Esophagus squamous epithelium (tissue), 5 donors: ENCODE data around the gene GSG1L. TPM values are rescaled to one million over a fixed set of nuclear protein-coding genes. Genes with fewer than 3 reads are reported as not detected.
A peak's percentile ranks its signal among the peaks of the same experiment; 100 is the strongest.

Experiments
- DNase-seq: peaks from one replicate; lab custom pipeline; 2025; lab: John Stamatoyannopoulos, UW
- H3K27ac ChIP-seq, 4 donors: fragments of 200-600 bp; sonication (generic); one replicate each; pipeline ENCODE4 v1.5.1; 2016 to 2019; ENCODE audit warnings: mild to moderate bottlenecking in 1 of 4
- H3K27me3 ChIP-seq, 4 donors: fragments of 200-600 bp; sonication (generic); 1 replicate in 3 of 4; 2 replicates in 1 of 4; pipeline versions ENCODE4 v1.5.1 to v1.6.0; 2017 to 2021; ENCODE audit warnings: antibody characterized with exemption in 1 of 4
- H3K36me3 ChIP-seq, 3 donors: fragments of 200-600 bp; sonication (generic); one replicate each; pipeline ENCODE4 v1.5.1; 2016 to 2019
- H3K4me1 ChIP-seq, 3 donors: fragments of 200-600 bp; sonication (generic); one replicate each; pipeline ENCODE4 v1.5.1; 2017 to 2019
- H3K4me3 ChIP-seq, 4 donors: fragments of 200-600 bp; sonication (generic); 1 replicate in 3 of 4; 2 replicates in 1 of 4; pipeline ENCODE4 v1.5.1; 2016 to 2019; ENCODE audit warnings: mild to moderate bottlenecking in 2 of 4, moderate library complexity in 1 of 4
- H3K9me3 ChIP-seq, 3 donors: fragments of 200-600 bp; sonication (generic); one replicate each; pipeline ENCODE4 v1.5.1; 2016 to 2019
- POLR2A ChIP-seq, 4 donors: fragments of 450-650 bp; IDR thresholded peaks; one replicate each; pipeline ENCODE4 v1.6.1; 2017; ENCODE audit warnings: antibody characterized with exemption in 4 of 4, mild to moderate bottlenecking in 4 of 4, moderate library complexity in 3 of 4
- WGBS, 2 donors: methylation state at CpG; one replicate each; pipeline ENCODE4 v1.1.5; 2018; 5-methylcytosine and 5-hydroxymethylcytosine counted together
- intact Hi-C: fragments of 100-400 bp; cut with DNase I; formaldehyde crosslinking; loops from one replicate; pipeline ENCODE4 v1.15.0; 2022
- small RNA-seq, 4 donors: library from RNA; depleted of rRNA; stranded (forward); fragments of <200 nt; gene quantifications; one replicate each; pipeline ENCODE3, GENCODE V24; 2016
- total RNA-seq, 4 donors: library from RNA; depleted of rRNA; stranded (reverse); fragments of >200 nt; gene quantifications; one replicate each; pipeline ENCODE4 v1.1.0, GENCODE V29; 2016
- TF ChIP-seq, protein P1 (sequence below), 6 experiments: fragments of 450-650 bp in 4 of 6; fragments of 200-600 bp in 2 of 6; sonication (generic) in 2 of 6; IDR thresholded peaks; one replicate each; pipeline ENCODE4 v1.5.1; 2016 to 2019; ENCODE audit warnings: antibody characterized with exemption in 6 of 6, mild to moderate bottlenecking in 4 of 6, moderate library complexity in 4 of 6
- donor health status: DM: yes; HTN: yes; CAD: no.

Gene GSG1L
- total RNA-seq, 4 donors from 2014 or later: under 0.01 to 0.21 TPM; not detected in 2

DNA sequence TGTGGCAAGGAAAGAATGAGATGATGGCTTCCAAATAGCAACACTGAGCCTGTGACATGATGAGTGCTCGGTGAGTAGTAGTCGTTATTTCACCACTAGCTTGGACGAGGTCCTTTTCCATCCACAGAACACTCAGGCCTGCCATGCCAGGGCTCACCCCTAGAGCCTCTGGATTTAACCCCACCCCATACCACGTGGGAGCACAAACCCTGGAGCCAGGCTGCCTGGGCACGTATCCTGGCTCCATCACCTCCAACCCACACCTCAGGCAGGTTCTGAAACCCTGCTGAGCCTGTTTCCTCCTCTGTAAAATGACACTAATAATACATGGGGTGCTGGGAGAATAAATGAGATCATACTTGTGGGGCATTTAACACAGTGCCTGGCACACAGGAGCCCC is 321.2 kb downstream of the GSG1L start:
- Histone ChIP-seq H3K4me3 (no peak overlapping the region), H3K27me3 (no peaks in the 10 kb centered on the region), H3K36me3 (peaks cover 0 to 22% (median 0%) of the 10 kb centered on the region in 3 donors), H3K9me3 (no peaks in the 10 kb centered on the region), H3K4me1 (peaks cover 0 to 33% (median 5%) of the 10 kb centered on the region in 3 donors), H3K27ac (peak overlapping the region in 2 of 4 donors; percentile 63 to 75)
- intact Hi-C loops: no loop called here
- WGBS, 2 donors: 52 to 54% methylated on average over 5 of the region's 5 CpGs
- no peak for DNase-seq
- TF ChIP-seq, protein P1, sequence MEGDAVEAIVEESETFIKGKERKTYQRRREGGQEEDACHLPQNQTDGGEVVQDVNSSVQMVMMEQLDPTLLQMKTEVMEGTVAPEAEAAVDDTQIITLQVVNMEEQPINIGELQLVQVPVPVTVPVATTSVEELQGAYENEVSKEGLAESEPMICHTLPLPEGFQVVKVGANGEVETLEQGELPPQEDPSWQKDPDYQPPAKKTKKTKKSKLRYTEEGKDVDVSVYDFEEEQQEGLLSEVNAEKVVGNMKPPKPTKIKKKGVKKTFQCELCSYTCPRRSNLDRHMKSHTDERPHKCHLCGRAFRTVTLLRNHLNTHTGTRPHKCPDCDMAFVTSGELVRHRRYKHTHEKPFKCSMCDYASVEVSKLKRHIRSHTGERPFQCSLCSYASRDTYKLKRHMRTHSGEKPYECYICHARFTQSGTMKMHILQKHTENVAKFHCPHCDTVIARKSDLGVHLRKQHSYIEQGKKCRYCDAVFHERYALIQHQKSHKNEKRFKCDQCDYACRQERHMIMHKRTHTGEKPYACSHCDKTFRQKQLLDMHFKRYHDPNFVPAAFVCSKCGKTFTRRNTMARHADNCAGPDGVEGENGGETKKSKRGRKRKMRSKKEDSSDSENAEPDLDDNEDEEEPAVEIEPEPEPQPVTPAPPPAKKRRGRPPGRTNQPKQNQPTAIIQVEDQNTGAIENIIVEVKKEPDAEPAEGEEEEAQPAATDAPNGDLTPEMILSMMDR (IDR thresholded peaks at IDR 0.05): peak in 3 of 6 experiments; percentile 47 to 76 (median 60)
- no peak for TF ChIP-seq POLR2A (IDR thresholded peaks at IDR 0.05)

DNA sequence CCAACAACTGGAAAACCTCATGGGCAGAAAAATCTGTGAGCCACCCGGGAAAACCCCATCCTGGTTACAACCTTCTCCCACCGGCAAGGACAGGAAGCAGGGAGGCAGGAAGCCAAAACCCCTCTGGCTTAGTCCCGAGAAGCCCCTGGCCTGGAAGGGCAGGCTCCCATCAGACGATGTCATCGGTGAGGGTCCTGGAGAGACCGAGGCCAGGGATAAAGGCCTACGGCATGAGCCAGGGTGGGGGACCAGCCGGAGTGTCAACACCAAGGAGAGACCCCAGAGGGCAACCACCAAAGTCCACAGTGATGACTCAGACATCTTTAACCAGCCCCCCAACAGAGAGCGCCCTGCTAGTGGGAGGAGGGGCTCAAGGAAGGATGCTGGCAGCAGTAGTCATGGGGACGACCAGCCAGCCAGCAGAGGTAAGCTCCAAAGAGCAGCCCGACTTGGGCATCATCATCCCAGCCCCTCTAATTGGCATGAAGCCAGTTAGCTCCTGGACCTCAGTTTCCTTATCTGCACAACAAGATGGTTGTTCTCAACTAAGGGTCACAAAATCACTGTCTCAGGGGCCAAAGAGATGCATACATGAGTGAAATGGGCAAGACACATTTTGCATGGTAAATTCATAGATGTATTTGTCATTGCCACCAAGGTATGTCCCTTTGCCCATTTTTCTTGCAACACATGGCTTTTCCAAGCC is 322.9 kb downstream of the GSG1L start:
- 83 to 89% methylated on average over 4 of the region's 11 CpGs for WGBS, 2 donors
- intact Hi-C loops: no loop called here
- Histone ChIP-seq H3K4me3 (no peak overlapping the region), H3K27ac (no peak overlapping the region), H3K4me1 (peaks cover 0 to 47% (median 8%) of the 10 kb centered on the region in 3 donors), H3K9me3 (no peaks in the 10 kb centered on the region), H3K36me3 (peaks cover 0 to 22% (median 0%) of the 10 kb centered on the region in 3 donors), H3K27me3 (no peaks in the 10 kb centered on the region)
- TF ChIP-seq, protein P1 (IDR thresholded peaks at IDR 0.05): no peak
- TF ChIP-seq POLR2A (IDR thresholded peaks at IDR 0.05): no peak
- no peak for DNase-seq

DNA sequence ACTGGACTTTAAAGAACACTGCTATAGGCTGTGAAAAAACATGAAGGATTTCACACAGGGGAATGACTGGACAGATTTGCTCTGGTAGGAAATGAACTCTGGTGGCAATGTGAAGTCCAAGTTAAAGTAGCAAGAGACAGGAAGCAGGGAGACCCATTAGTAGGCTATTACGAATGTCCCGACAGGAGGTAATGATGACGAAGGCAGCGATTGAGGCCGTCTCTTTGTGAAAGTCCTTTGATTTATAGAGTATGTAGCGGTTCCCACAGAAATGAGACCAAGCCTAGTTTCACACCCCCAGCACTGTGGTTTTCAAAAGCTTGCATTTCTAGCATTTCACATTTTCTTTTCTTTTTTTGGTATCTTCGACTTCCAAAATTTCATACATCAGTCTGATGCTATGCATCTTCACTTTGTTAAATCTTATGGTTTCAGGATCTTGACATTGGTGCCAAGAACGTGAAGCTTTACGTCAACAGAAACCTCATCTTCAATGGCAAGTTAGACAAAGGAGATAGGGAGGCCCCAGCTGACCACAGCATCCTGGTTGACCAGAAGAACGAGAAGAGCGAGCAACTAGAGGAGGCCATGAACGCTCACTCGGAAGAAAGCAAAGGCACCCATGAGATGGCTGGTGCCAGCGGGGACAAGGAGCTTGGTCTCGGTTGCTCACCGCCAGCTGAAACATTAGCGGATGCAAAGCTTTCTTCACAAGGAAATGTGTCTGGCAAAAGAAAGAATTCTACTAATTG is 323.7 kb downstream of the GSG1L start:
- H3K36me3 ChIP-seq: peaks cover 0 to 22% (median 0%) of the 10 kb centered on the region in 3 donors
- 83 to 91% methylated on average over 17 of the region's 17 CpGs for WGBS, 2 donors

DNA sequence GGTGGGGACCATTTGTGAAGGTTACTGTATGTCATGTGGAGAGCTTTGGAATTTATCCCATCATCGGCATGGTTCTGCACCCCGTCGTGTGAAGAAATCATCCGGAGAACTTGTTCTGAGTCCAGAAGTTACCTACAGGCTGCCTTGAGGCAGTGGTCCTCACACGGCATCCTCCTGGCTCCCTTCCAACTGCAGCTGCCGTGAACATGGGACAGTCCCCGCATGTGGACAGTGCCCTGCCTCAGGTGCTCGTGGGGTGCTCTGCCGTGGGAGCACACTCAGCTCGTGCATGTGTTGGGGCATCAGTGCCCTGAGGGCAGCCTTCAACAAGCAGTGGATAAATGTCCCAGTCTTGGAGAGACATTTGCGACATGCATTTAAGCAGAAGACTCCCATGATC is 324.9 kb downstream of the GSG1L start:
- 67 to 81% methylated on average over 8 to 11 of the region's 11 CpGs for WGBS, 2 donors
- H3K36me3 ChIP-seq: peaks cover 0 to 22% (median 0%) of the 10 kb centered on the region in 3 donors
- H3K27me3 ChIP-seq: no peaks in the 10 kb centered on the region
- peaks cover 0 to 44% (median 8%) of the 10 kb centered on the region in 3 donors for H3K4me1 ChIP-seq
- intact Hi-C loops: no loop called here
- DNase-seq: no peak
- H3K27ac ChIP-seq: no peak overlapping the region
- no peaks in the 10 kb centered on the region for H3K9me3 ChIP-seq
- TF ChIP-seq, protein P1 (IDR thresholded peaks at IDR 0.05): no peak
- TF ChIP-seq POLR2A (IDR thresholded peaks at IDR 0.05): no peak
- H3K4me3 ChIP-seq: no peak overlapping the region

More for the DNA sequence above, 323.7 kb downstream of the GSG1L start:
- Histone ChIP-seq H3K4me3 (no peak overlapping the region), H3K27me3 (no peaks in the 10 kb centered on the region), H3K27ac (no peak overlapping the region), H3K9me3 (no peaks in the 10 kb centered on the region), H3K4me1 (peaks cover 0 to 47% (median 8%) of the 10 kb centered on the region in 3 donors)
- no peak for DNase-seq
- intact Hi-C loops: no loop called here
- no peak for TF ChIP-seq POLR2A (IDR thresholded peaks at IDR 0.05)
- TF ChIP-seq, protein P1 (IDR thresholded peaks at IDR 0.05): no peak

Small RNA genes lying within 50 kb of the gene (small RNA-seq; reads per million reads assigned to genes)
- gene RNU6-1241P (0 reads per million in 4 donors), gene RNU6-159P (0 reads per million in 4 donors)

Other genes with a start within 250 kb of the GSG1L start
- gene XPO6, start 148.3 kb upstream of the GSG1L start, total RNA-seq: 10 to 100 TPM; 69.0 to 90.8 (median 76.0) TPM
- gene SBK1, start 228.8 kb upstream of the GSG1L start, total RNA-seq: under 1 TPM; 0.29 to 0.95 (median 0.48) TPM